ENCODE results near the gene U2AF1.
"Not testable (repeated sequence)": the region's sequence is repeated elsewhere in the genome, so short reads cannot be mapped to it uniquely, and the experiment has no call there.

The U2AF1 gene

DNA sequence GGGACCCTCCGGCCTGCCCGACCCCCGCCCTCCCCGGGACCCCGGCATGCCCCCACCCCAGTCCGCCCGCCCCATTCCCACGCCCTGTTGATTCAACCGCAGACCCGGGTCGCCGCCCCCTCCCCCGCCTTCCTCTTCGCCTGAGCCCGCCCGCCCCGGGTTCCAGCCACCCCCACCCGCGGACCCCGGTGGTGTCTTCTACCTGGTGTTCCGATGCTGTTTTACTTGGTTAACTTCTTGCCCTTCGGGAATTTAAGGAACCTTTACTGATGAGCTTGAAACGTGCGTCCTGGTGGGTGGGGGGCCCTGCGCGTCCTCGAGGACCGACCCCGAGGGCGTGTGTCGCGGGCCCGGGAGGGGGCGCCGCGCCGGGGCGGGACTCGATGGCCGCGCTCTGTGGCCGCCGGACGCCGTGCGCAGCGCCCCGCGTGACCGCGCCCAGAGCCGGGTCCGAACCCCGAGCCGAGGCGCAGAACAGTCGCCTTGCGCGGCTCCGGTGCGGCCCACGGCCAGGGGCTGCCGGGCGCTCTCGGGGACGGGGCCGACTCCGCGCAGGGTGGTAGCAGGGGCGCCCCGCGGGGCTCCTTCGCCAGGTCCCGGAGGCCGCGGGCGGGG lies 31.2 kb downstream of the U2AF1 start:
- DNase-seq, result not testable (repeated sequence)

DNA sequence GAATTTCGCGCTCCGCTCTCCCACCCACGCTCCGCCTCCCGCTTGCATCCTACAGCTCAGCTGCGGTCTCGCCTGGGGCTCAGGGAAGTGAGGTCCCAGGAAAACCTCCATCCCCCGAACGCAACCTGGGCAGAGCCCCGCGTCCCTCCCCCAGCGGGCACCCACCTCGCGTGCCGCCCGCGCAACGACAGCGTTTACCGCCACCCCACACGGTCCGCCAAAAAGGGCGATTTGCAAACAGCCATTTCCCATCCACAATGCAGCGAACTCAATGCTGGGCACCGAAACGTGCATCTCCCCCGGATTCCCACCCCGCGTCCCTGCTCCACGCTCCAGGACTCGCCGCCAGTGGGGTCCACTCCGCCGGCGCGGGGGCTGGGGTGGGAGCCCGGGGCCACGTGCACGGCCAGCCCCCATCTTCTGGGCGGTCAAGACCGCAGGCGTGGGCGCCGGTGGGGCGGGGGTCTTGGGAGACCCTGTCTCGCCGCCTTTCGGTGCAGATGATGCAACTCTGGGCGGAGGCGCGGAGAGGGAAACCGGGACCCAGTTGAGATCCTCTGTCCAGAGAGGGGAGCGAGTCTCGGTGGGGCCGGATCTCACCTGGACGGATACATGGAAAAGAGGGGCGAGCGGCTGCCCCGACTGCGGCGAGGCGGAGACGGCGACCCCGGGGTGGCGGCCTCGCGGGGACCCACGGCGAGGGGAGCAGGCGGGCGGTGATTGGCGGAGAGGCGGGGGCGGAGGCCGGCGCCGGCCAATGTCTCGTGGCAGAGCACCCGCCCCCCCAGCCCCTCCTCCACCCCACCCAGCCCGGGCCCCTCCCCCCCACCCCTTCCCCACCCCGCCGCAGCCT lies 32.0 kb downstream of the U2AF1 start, which contains the start of gene CBS:
CBS (minus strand) TSS at position 666 of the 853 bp plus-strand sequence. CDS start 3,642 bp downstream, outside the sequence.
- DNase-seq, result not testable (repeated sequence)

DNA sequence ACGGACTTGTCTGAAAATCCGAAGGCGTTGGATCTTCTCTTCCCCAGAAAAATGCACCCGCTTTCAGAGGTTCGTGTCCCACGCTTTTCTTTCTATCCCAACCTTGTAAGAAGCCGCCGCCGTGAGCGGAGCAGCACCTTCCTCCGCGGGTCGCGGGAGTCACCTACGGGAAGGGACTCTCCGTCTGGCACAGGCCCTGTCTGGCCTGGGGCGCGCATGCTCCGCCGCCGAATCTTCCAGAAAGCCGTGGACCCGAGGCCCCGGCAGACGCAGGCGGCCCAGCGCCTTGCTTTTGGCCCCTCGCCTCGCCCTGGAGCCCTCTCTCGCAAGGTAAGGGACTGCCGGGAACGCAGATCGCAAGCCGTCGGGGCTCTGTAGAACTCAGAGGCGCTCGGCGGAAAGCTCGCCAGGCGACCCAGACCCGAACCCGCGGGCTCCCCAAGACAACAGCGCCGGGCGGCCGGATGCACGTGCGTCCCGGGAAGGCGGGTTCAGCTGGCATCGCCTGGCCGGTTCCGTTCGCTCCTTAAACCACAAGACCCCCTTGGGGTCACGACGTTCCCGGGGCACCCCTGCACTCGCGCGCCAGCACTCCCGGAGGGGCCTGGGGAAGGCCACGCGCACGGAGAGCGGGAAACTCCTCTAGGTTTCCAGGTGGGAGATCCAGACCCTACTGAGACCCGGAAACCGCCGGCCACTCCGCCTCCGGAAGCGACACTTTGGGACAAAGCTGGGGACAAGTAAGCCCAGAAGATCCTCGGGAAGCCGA lies 32.8 kb downstream of the U2AF1 start:
- DNase-seq, result not testable (repeated sequence)

DNA sequence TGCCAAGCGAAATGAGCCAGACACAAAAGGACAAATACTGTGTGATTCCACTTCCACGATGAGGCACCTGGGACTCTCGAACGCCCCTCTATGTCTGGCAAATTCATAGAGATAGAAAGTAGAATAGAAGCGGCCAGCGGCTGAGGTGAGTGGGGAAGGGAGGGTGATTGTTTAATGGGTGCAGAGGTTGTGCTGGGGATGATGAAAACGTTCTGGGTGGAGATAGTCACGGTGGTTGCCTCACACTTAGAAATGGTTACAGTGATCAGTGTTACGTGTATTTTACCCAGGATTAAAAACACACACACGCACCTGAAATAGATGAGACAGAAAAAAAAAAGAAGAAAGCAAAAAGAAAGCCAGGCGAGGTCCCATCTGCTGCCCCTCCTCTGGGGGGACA lies 34.6 kb downstream of the U2AF1 start:
- not testable (repeated sequence) for DNase-seq

DNA sequence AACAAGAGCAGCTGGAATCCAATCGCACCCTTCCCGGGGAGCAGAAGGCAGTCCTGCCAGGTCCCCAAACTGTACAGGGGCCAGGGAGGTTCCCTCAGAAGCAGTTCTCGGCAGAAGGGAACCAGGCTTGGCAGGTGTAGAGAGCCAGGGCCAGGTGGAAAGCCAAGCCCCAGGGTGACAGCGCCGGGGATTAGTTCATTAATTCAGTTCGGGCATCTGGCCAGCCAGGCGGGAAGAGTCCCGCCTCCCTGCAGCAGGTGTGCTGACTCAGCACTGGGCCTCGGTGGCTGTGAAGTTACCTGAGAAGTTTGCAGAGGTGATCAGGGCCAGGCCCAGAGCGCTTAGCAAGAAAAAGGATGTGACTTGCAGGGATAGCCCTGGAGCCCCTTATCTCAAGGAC lies 37.7 kb downstream of the U2AF1 start:
- DNase-seq, result not testable (repeated sequence)

DNA sequence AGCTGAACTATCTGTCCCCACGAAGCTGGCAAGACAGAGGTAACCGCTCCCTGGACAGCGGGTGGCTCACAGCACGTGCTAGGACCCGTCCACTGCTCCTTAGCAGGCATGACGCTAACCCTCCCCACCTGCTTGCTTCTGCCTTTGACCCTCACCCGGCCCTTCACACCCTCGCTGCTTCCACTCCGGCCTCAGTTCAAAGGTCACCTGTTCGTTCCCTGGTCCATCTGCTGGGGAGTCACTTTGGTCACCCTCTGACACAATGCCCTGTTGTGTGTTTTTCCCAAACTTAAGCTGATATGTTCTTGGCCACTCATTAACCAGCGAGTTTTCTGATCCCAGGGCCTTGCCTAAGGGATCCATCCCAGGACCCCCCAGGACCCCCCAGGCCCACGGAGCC lies 39.3 kb downstream of the U2AF1 start:
- DNase-seq, result not testable (repeated sequence)

DNA sequence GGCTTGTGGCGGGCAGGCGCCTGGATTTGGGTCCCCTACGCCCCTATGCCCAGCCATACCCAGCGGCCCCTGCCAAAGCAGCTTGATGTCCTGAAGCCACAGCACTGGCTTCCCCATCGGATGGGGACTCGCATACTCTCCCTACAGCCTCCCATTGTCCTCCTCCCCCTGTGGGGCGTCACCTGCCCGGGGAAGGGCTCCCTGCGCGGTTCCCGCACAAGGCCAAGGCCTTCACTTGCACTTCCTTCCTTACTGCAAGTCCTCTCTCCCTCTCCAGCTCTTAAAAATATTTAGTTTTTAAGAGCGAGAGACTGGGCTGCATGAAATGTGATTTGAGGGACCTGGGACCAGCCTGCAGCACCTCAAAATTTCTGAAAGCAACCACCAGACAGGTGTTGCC lies 40.7 kb downstream of the U2AF1 start:
- DNase-seq, result not testable (repeated sequence)

DNA sequence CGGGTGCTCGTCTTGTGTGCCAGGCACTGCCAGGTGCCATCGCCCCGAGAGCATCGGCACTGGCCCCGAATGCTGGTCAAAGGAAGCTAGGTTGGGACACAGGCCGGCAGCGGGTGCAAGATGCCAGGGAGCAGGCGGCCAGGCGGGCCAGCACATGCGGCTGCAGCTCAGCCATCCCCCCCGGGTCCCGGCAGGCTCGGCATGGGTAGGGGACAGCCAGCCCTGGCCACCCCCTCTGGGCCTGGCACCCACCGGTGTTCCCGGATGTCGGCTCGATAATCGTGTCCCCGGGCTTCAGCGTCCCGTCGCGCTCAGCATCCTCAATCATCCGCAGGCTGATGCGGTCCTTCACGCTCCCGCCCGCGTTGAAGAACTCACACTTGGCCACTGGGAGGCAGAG lies 41.4 kb downstream of the U2AF1 start:
- DNase-seq, result not testable (repeated sequence)

DNA sequence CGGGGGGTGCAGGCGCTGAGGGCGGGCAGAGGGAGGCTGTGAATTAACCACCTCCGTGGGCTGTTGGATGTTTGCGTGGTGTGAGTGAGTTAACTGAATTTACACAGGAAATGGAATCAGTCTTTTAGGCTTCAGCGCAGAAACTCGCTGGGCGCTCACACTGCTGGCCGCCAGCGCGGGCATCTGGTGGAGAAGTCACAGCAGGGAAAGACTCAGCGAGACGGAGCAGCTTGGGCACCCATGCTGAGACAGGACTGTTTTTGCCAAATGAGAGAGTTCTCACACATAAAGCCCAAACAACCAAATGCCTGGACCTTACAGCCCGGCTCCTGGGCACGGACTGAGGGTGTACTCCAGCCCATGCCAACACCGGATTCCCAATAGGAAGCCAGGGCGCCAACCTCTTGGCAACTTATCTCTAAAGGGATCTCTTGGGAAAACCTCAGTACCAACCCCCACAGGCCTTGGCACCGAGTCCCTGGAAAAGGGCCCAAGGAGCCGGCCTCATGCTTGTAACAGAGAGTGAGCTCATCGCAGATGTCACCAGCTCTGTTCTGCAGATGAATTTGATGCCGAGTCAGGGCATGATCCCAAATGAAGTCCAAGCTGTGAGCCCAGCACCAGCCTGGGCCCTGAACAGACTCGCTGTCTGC lies 43.0 kb downstream of the U2AF1 start:
- DNase-seq, result not testable (repeated sequence)

DNA sequence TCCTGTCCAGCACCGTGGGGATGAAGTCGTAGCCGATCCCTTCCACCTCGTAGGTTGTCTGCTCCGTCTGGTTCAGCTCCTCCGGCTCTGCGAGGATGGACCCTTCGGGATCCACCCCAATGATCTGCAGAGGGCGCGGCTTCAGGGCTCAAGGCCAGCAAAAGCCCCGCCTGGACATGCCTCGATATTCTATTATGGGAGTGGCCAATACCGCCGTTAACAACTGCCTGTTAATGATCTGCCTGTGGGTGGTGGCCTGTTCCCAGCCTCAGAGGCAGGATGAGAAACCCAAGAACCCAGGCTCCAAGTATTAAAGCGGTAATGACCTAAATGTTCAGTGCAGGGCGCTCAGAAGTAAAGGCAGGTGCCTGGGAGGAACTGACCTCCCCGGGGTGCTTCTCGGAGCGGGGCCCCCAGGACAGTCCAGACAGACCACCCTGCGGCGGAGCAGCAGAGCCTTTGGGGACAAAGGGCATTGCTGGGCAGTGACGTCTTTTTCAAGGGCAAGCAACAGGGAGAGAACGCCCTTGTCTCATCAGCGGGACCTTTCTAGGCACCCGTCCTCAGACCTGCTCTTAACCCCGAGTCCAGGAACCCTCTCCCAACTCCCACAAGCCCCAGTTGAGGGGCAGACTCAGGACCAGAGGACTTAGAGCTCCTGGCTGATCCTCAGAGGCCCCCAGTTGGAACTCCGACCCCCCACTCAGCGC lies 44.3 kb downstream of the U2AF1 start:
- DNase-seq, result not testable (repeated sequence)

DNA sequence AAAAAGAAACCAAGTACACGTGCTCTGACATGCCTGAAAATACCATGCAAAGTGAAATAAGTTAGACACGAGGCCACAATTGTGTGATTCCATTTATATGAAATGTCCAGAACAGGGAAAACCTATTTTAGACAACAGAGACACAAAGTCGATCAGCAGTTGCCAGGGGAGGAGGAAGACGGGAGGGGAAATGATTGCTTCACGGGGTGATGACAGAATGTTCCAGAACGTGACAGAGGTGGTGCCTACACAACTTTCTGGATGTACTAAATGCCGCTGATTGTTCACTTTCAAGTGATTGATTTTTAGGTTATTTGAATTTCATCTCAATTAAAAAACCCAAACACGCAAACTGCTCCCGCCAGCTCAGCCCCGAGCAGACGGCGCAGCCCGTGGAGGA lies 54.3 kb downstream of the U2AF1 start:
- not testable (repeated sequence) for DNase-seq

DNA sequence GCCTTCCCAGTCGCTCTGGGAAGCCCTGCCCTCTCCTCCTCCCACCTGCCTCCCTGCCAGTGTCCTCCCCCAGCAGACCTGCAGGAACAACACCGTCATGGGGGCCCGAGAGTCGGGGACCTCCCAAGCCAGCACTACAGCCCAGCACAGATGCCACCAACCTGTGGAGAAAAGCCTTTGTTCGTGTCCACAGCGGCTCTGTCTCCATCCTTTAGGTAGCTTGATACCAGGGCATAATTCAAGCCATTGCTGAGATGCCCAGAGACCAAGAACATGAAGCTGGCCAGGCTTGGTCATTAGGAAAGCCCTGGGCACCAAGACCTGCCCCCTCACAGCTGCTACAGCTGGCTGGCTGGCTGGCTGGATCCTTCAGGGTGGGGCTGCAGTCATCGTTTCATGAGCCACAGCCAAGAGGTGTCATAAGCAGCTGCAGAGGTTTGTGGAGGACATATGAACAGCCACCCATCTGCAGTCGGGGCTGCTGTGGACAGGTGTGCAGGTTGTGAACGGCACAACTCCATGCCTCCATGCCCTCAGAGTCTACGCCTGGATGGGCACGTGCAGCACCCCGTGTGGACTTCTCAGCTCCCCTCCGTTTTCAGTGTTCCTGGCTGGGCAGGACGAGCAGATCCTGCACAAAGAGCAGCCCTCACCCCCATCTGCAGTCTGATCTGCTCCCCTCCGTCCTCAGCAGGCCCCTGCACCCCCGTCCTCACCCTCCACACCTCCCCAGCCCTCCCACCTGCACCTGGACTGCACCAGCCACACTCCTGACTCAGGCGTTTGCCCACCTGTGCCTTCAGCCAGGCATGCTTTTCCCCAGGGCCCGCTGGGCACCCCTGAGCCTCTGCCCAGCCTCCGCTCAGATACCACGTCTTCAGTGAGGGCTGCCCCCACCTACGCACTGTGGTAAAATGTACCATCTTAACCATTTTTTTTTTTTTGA lies 61.2 kb downstream of the U2AF1 start:
- not testable (repeated sequence) for DNase-seq

DNA sequence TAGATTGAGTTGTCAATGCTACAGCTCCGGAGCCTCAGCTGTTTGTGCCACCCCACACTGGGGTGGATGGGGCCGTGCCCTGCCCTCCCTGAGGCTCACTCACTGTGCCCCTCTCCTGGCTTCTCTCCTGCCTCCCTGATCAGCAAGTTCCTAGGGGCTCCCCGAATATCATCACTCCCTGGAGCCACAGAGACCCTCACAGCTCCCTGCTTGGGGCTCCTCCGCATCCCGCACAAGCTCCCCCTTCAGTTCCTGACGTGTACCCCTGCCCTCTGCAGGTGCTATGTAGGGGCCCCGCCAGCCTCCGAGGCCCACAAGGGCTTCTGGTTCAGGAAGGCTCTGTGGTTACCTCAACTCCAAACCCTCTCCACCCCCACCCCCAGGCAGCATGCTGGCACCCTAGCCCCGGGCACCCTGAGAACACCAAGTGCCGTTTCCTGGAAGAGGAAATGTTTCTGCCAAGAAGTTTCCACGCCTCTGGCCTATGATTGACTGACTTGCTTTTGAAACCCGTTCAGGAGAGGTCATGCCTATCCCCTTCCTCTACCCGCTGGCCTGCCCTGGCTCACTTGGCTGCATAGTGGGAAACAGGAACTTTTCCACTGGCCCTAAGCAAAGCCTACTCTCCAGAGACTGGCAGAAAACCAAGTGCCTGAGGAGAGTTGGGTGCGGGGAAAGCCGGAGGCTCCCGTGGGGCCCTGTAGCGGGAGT lies 62.0 kb downstream of the U2AF1 start:
- DNase-seq, result not testable (repeated sequence)

DNA sequence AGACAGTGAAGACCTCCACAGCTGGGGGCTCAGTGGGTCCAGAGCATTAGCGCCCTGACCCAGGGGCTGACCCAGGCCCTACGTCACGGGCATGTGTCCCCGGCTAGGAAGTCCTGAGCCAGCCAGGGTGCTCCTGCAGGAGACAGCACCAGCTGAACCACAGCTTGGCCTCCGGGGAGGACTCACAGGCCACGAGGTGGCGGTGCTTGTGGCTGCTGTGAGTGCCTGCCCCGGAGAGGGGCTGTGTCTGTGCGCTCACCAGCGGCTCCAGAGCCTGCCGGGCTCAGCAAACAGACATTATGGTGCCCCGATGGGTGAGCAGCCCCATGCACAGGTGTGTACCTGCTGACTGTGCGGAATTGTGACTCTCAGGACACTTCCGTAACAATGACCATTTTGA lies 62.8 kb downstream of the U2AF1 start:
- DNase-seq, result not testable (repeated sequence)

DNA sequence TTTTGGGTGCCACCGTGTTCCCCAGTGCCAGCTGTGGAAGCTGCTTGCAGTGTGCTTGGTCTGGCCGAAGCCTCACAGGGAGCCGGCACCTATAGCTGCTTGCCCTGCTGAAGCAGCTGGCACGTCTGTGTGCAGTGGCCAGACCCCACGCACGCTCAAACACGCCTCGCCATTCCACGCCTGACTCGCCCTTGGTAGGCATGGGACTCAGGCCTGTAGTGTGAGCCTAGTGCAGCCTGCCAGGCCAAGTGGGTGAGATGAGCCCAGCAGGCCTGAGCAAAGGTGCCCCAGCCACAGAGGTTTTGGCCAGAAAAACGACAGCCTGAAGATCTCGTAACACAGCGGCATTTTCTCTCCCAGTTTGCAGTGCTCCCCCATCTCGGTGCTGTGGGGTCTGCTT lies 64.1 kb downstream of the U2AF1 start:
- DNase-seq, result not testable (repeated sequence)

Measured in NCI-H82 (cell line).